HepG2 (cell line): ENCODE measurements around the gene IL36B. TPM values are rescaled to one million over a fixed set of nuclear protein-coding genes. Genes with fewer than 3 reads are reported as not detected.

ENCODE experiments used
- ATAC-seq: fragments of 200-7000 bp; cut with Tn5 transposase; 3 replicates; pipeline ENCODE4 v1.9.1; 2020; ENCODE audit warnings: mild to moderate bottlenecking, moderate library complexity
- BruUV-seq: library from RNA; stranded (reverse); fragments of 400-500 nt; replicated peaks from 2 replicates; lab custom pipeline; 2021; lab: Mats Ljungman, UMichigan
- CTCF ChIA-PET: fragments of 300-600 bp; formaldehyde crosslinking; extraction: SDS; loops from one replicate; lab custom pipeline; 2021; ENCODE audit warnings: low total read pairs, inconsistent platforms, low intra/inter-chr PET ratio; lab: Yijun Ruan, JAX
- POLR2A ChIA-PET: fragments of 350-600 bp; sonication (Branson Sonifier 250); formaldehyde crosslinking; loops from one replicate; lab custom pipeline; 2020; ENCODE audit warnings: antibody characterized with exemption, inconsistent platforms; lab: Yijun Ruan, JAX
- DNase-seq: peaks from one replicate; pipeline ENCODE4 v3.0.0-alpha.2; 2015; ENCODE audit warnings: low spot score
- FAIRE-seq: peaks from 3 replicates; lab custom pipeline; 2011; peaks lifted over from hg19 to GRCh38; lab: Jason Lieb, UNC
- H2AFZ ChIP-seq: one replicate; pipeline ENCODE4 v1.6.1; 2011; ENCODE audit warnings: low read length, inconsistent platforms
- H3K27ac ChIP-seq: fragments of 300-600 bp; 3 replicates; pipeline ENCODE4 v1.8.0; 2011; ENCODE audit warnings: mixed run types, mild to moderate bottlenecking, mixed read lengths, low read length, inconsistent platforms; ENCODE audit not compliant: insufficient read depth; ENCODE audit errors: extremely low read length
- H3K27me3 ChIP-seq, 2 experiments: fragments of 200-600 bp in 1 of 2; 2 replicates in 1 of 2; 3 replicates in 1 of 2; pipeline versions ENCODE4 v1.6.0 to v1.8.0; 2011; ENCODE audit warnings: low read length in 2 of 2, mild to moderate bottlenecking in 2 of 2, moderate library complexity in 2 of 2, inconsistent platforms in 1 of 2; ENCODE audit not compliant: insufficient read depth in 2 of 2, control insufficient read depth in 1 of 2
- H3K36me3 ChIP-seq, 2 experiments: fragments of 200-600 bp in 1 of 2; replicated peaks in 1 of 2; 2 replicates in 1 of 2; 3 replicates in 1 of 2; pipeline versions ENCODE4 v1.5.1 to v1.8.0; 2011; ENCODE audit warnings: low read length in 2 of 2, inconsistent platforms in 1 of 2; ENCODE audit not compliant: insufficient read depth in 2 of 2, control insufficient read depth in 1 of 2
- H3K4me1 ChIP-seq: 2 replicates; pipeline ENCODE4 v1.5.1; 2012; ENCODE audit warnings: low read length, inconsistent platforms; ENCODE audit not compliant: insufficient read depth
- H3K4me2 ChIP-seq: 2 replicates; pipeline ENCODE4 v1.6.0; 2011; ENCODE audit warnings: low read depth, low read length, inconsistent platforms
- H3K4me3 ChIP-seq, 3 experiments: fragments of 200-600 bp in 1 of 3; sonication (generic), shearing (Covaris generic) in 1 of 3; replicated peaks in 1 of 3; 2 replicates each; pipeline ENCODE4 v1.5.1; 2011 to 2016; ENCODE audit warnings: low read length in 3 of 3, inconsistent platforms in 2 of 3, low read depth in 2 of 3, mild to moderate bottlenecking in 2 of 3, control low read depth in 1 of 3, mixed read lengths in 1 of 3; ENCODE audit not compliant: insufficient read depth in 1 of 3
- H3K79me2 ChIP-seq: one replicate; pipeline ENCODE4 v1.6.1; 2011; ENCODE audit warnings: low read length, inconsistent platforms; ENCODE audit not compliant: insufficient read depth
- H3K9ac ChIP-seq: 2 replicates; pipeline ENCODE4 v1.6.0; 2011; ENCODE audit warnings: mild to moderate bottlenecking, low read depth, low read length, inconsistent platforms; ENCODE audit not compliant: insufficient read depth
- H3K9me3 ChIP-seq: 2 replicates; pipeline ENCODE4 v1.5.1; 2012; ENCODE audit warnings: mild to moderate bottlenecking, low read length
- H4K20me1 ChIP-seq: 2 replicates; pipeline ENCODE4 v1.6.0; 2011; ENCODE audit warnings: inconsistent platforms, mild to moderate bottlenecking, low read length, moderate library complexity; ENCODE audit not compliant: insufficient read depth
- BRD4 ChIP-seq: sonication (generic); formaldehyde crosslinking; IDR thresholded peaks from 2 replicates; pipeline ENCODE4 v1.4.0; 2020; ENCODE audit warnings: missing genetic modification reagents
- ETS1 ChIP-seq: sonication (generic); formaldehyde crosslinking; IDR thresholded peaks from 2 replicates; pipeline ENCODE4 v1.4.0; 2020; ENCODE audit warnings: missing genetic modification reagents
- PRPF4 ChIP-seq: fragments of 200-400 bp; formaldehyde crosslinking; IDR thresholded peaks from 2 replicates; pipeline ENCODE4 v1.6.1; 2016; ENCODE audit warnings: low read length, low read depth; ENCODE audit not compliant: poor library complexity, severe bottlenecking
- STAT5B ChIP-seq: sonication (generic); formaldehyde crosslinking; IDR thresholded peaks from 2 replicates; pipeline ENCODE4 v1.4.0; 2020; ENCODE audit warnings: missing genetic modification reagents
- ZNF768 ChIP-seq: sonication (generic); formaldehyde crosslinking; IDR thresholded peaks from 2 replicates; pipeline ENCODE4 v1.4.0; 2020; ENCODE audit warnings: missing genetic modification reagents
- WGBS: methylation state at CpG from one replicate; pipeline ENCODE4 v1.1.6; 2017; ENCODE audit warnings: low lambda C conversion rate; 5-methylcytosine and 5-hydroxymethylcytosine counted together
- in situ Hi-C: cut with HindIII; loops from 2 replicates; pipeline ENCODE4 v1.10.0; 2017; ENCODE audit warnings: low pct_unique_long_range_greater_than_20kb; ENCODE audit not compliant: extremely low pct_ligation_motif_present
- intact Hi-C: fragments of 100-400 bp; cut with micrococcal nuclease; formaldehyde crosslinking; loops from one replicate; pipeline ENCODE4 v1.10.0; 2022; ENCODE audit not compliant: unreplicated experiment
- polyA plus RNA-seq, 8 experiments: library from polyadenylated mRNA; depleted of rRNA in 3 of 8; stranded (reverse) in 7 of 8; unstranded in 1 of 8; fragments of >200 nt; fragmentation: Illumina TruSeq in 4 of 8; extraction: Trizol in 4 of 8; gene quantifications; 2 replicates each; pipeline versions ENCODE4 v1.2.1 to v1.2.3, GENCODE V29; 2011 to 2016; ENCODE audit warnings: low read depth in 4 of 8, missing spikeins in 1 of 8, mixed read lengths in 1 of 8; ENCODE audit not compliant: insufficient read depth in 1 of 8
- total RNA-seq, 5 experiments: library from RNA; depleted of rRNA; stranded (reverse); fragments of >200 nt; fragmentation: Illumina TruSeq; extraction: Trizol; gene quantifications; 2 replicates each; pipeline ENCODE4 v1.2.3, GENCODE V29; 2016; ENCODE audit warnings: low read depth in 1 of 5

IL36B gene
- total and polyA plus RNA-seq, 2 of the 13 experiments (the other 11 are each of a cell fraction or from before 2014, with no cell fraction given): not detected

DNA sequence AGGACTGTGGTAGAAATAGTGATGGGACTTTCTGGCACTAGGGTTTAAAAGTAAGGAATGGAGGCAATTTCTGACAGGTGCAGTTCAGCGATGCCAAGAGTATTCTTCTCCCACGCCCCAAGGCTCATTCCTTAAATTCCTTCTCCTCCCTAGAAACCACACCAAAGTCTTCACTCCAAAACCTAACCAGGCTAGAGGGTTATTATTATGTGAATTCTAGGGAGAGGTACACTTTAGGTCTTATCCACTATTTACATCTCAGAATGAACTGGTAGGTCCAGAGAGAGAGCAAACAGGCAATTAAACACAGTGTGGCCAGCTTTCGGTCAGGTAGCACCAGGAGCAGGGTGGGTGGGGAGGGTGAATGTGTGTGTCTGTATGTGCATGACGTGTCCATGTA, 26.5 kb upstream of the IL36B start:
- in situ Hi-C loops: no loop called here
- H3K4me1 ChIP-seq: peaks cover 14% of the 10 kb centered on the region; the same call in 1 of the 2 replicates
- H3K4me2 ChIP-seq: no peak overlapping the region
- WGBS: 34% methylated on average over 4 of the region's 4 CpGs
- BruUV-seq: no TSS peak
- no peaks in the 10 kb centered on the region for H4K20me1 ChIP-seq
- H3K36me3 ChIP-seq: no peaks in the 10 kb centered on the region
- H3K27ac ChIP-seq: no peak overlapping the region
- FAIRE-seq (no peak), ATAC-seq (no peak), DNase-seq (no peak)
- no peak overlapping the region for H2AFZ ChIP-seq
- intact Hi-C loops: no loop called here
- H3K27me3 ChIP-seq: peaks cover 2 to 20% of the 10 kb centered on the region in 2 experiments; a peak in 3 of 5 replicates
- no peaks in the 10 kb centered on the region for H3K79me2 ChIP-seq
- no peak overlapping the region for H3K9ac ChIP-seq
- H3K4me3 ChIP-seq: no peak overlapping the region
- TF ChIP-seq ZNF768 (CRISPR knock-in tag): no peak
- H3K9me3 ChIP-seq: no peaks in the 10 kb centered on the region
- CTCF ChIA-PET: interaction anchor here (2.0 to 2.9 kb wide), 3 partner anchors 58 to 311 kb away, joined by 8 to 35 read pairs (median 34); no protein-coding TSS in a partner anchor
- POLR2A ChIA-PET: interaction anchor here (1.1 to 1.9 kb wide), 3 partner anchors 49 to 119 kb away, joined by 3 to 9 read pairs (median 4); no protein-coding TSS in a partner anchor

- DNase-seq (no peak), ATAC-seq (no peak), FAIRE-seq (no peak)
- intact Hi-C loops (no loop called here), in situ Hi-C loops (no loop called here)
- POLR2A ChIA-PET: no interaction called here
- CTCF ChIA-PET: no interaction called here
- Histone ChIP-seq H4K20me1 (no peaks in the 10 kb centered on the region), H3K9me3 (no peaks in the 10 kb centered on the region), H3K36me3 (no peaks in the 10 kb centered on the region), H3K4me2 (no peak overlapping the region), H3K27me3 (peaks cover 2 to 19% of the 10 kb centered on the region in 2 experiments; a peak in 3 of 5 replicates), H3K4me3 (no peak overlapping the region), H2AFZ (no peak overlapping the region), H3K27ac (no peak overlapping the region), H3K4me1 (peaks cover 14% of the 10 kb centered on the region; the same call in 1 of the 2 replicates), H3K9ac (no peak overlapping the region), H3K79me2 (no peaks in the 10 kb centered on the region)
- TF ChIP-seq BRD4 (CRISPR knock-in tag) (no peak), ETS1 (CRISPR knock-in tag) (no peak), STAT5B (no peak), PRPF4 (no peak)
- 36% methylated on average over 6 of the region's 6 CpGs for WGBS
- BruUV-seq: no TSS peak
Observed at GRCh38 chr2:113078350-113078839, 25.7 kb upstream of the IL36B start.
